ENCODE data around the gene HBA2.
"Not testable (repeated sequence)": the region's sequence is repeated elsewhere in the genome, so short reads cannot be mapped to it uniquely, and the experiment has no call there.

Gene HBA2

DNA sequence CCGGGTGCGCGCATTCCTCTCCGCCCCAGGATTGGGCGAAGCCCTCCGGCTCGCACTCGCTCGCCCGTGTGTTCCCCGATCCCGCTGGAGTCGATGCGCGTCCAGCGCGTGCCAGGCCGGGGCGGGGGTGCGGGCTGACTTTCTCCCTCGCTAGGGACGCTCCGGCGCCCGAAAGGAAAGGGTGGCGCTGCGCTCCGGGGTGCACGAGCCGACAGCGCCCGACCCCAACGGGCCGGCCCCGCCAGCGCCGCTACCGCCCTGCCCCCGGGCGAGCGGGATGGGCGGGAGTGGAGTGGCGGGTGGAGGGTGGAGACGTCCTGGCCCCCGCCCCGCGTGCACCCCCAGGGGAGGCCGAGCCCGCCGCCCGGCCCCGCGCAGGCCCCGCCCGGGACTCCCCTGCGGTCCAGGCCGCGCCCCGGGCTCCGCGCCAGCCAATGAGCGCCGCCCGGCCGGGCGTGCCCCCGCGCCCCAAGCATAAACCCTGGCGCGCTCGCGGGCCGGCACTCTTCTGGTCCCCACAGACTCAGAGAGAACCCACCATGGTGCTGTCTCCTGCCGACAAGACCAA is at the start of gene HBA2:
TSS of gene HBA2 (plus strand) at position 503 of the 568 bp plus-strand sequence. CDS start at position 540, 37 bp downstream.
- not testable (repeated sequence) for DNase-seq (ENCODE audit: low spot score)

DNA sequence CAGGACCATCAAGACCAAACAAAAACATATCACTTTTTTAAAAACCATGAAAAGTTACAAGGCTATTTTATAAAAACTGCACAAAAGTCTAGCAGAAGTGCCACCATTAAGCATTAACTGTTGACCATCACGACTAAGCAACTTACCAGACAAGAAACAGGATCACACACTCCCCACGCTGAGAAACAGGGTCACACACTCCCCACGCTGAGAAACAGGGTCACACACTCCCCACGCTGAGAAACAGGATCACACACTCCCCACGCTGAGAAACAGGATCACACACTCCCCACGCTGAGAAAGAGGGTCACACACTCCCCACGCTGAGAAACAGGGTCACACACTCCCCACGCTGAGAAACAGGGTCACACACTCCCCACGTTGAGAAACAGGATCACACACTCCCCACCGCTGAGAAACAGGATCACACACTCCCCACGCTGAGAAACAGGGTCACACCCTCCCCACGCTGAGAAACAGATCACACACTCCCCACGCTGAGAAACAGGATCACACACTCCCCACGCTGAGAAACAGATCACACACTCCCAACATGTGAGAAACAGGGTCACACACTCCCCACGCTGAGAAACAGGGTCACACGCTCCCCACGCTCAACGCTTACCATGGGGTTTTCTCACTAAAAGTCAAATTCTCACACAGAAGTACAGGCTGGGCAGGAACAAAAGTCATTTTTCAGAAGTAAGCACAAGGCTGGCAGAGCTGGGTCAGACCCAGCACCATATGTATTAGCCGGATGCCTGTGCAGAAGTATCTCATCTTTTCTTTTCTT is 48.9 kb upstream of the HBA2 start:
- DNase-seq (ENCODE audit: low spot score), result not testable (repeated sequence)

GRCh38 chr16:125011-125410 is 47.7 kb upstream of the HBA2 start:
- no peak for DNase-seq (ENCODE audit: low spot score)

- no peak for DNase-seq (ENCODE audit: low spot score)
Observed at GRCh38 chr16:129075-129474, 43.6 kb upstream of the HBA2 start.

GRCh38 chr16:130533-131173 is 42.0 kb upstream of the HBA2 start:
- DNase-seq (ENCODE audit: low spot score), result no peak

DNA sequence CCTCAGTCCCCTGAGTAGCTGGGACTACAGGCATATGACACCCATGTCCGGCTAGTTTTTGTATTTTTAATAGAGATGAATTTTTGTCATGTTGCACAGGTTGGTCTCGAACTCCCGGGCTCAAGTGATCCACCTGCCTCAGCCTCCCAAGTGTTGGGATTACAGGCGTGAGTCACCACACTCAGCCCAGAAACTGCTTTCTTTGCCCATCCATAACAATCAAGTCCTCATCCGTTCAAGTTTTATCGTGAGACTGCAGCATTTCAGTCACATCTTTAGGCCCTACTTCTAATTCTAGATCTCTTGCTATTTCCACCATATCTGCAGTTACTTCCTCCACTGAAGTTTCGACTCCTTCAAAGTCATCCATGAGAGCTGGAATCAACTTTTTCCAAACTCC is 40.6 kb upstream of the HBA2 start:
- DNase-seq (ENCODE audit: low spot score), result no peak

DNA sequence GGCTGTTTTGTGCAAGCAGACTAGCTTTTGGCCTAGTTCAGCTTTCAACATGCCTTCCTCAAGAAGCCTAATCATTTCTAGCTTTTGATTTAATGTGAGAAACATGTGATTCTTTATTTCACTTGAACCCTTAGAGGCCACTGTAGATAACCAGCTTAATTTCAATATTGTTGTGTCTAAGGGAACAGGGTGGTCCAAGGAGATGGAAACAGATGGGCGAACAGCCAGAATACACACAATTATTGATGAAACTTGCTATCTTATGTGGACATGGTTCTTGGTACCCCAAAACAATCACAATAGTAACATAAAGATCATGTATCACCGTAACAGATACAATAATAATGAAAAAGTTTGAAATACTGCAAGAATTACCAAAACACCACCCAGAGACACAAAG is 39.0 kb upstream of the HBA2 start:
- DNase-seq (ENCODE audit: low spot score), result no peak

- peak; percentile 68 for DNase-seq (ENCODE audit: low spot score)
Observed at GRCh38 chr16:138049-138417, 34.6 kb upstream of the HBA2 start.

GRCh38 chr16:140175-140857 is 32.4 kb upstream of the HBA2 start:
- no peak for DNase-seq (ENCODE audit: low spot score)

DNA sequence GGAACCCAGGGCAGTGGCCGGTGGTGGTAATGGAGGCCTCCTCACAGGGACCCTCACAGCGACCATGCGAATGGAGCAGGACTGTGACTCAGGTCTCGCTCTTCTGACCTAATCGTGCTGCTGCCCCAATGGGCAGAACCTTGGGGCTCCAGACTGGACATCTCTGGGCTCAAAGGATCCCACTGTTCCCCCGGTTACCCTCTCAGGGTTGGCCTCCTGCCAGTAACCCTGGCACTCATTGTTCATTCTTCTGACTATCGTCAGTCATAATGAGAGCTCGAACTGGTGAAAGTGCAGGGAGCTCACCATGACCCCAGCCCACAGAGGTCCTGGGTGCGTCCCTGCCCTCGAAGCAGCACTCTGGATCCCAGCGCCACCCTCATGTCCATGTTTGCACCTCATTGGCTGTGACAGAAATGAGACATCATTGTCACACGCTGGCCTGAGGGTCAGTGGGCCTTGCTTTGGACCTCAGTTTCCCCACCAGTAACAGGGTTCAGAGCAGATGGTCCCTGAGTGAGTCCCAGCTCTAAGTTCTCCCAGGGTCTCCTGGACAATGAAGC is 30.2 kb upstream of the HBA2 start:
- no peak for DNase-seq (ENCODE audit: low spot score)

DNA sequence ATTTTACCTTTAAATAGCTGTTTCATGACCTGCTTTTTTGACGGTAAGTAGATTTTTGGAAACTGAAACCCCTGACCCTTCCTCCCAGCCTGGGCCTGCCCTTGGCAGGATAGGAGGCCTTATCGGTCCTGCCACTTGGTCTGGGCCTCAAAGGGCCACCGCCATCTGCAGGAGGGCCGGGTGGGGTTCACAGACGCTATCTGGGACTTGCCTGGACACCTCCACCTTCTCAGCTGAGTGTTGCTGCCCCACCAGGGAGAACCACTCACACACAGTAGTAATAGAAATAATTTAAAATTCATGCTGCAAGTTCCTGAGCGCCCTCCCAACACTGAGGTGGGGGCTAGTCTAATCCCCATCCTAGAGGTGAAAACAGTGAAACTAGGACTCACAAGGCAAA is 29.6 kb upstream of the HBA2 start:
- no peak for DNase-seq (ENCODE audit: low spot score)

- no peak for DNase-seq (ENCODE audit: low spot score)
Observed at GRCh38 chr16:143456-143855, 29.2 kb upstream of the HBA2 start.

DNA sequence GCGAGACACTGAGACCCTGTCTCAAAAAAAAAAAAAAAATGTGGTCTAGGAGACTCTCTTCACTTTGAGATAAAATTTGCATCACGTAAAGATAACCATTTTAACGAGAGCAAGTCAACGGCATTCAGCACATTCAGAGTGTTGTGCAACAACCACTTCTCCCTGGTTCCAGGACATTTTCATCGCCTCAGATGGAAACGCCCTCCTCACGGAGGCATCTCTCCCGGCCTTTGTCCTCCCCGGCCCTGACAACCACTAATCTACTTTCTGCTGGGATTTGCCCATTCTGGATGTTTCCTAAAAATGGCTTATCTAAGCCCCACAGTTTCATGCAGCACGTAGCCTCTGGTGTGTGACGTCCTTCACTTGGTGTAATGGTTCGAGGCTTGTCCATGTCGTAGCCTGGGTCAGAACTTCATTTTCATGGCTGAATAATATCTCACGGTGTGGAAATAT is 27.9 kb upstream of the HBA2 start:
- DNase-seq (ENCODE audit: low spot score), result no peak

DNA sequence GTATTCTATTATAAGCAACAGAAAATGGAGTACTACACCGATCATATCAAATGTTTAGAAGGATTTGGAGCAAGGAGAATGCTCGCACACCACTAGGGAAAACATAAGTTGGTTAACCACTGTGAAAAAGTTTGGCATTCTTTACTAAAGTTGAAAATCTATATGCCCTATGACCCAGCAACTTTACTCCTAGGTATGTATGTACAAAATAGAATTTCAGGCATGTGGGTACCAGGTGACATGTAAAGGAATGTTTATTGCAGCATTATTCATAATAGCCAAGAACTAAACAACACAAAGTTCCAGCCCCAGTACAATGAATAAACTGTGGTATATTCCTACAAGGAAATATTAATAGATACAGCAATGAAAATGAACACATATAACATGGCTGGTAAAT is 26.0 kb upstream of the HBA2 start:
- no peak for DNase-seq (ENCODE audit: low spot score)

- no peak for DNase-seq (ENCODE audit: low spot score)
Observed at GRCh38 chr16:149024-149660, 23.5 kb upstream of the HBA2 start.

DNA sequence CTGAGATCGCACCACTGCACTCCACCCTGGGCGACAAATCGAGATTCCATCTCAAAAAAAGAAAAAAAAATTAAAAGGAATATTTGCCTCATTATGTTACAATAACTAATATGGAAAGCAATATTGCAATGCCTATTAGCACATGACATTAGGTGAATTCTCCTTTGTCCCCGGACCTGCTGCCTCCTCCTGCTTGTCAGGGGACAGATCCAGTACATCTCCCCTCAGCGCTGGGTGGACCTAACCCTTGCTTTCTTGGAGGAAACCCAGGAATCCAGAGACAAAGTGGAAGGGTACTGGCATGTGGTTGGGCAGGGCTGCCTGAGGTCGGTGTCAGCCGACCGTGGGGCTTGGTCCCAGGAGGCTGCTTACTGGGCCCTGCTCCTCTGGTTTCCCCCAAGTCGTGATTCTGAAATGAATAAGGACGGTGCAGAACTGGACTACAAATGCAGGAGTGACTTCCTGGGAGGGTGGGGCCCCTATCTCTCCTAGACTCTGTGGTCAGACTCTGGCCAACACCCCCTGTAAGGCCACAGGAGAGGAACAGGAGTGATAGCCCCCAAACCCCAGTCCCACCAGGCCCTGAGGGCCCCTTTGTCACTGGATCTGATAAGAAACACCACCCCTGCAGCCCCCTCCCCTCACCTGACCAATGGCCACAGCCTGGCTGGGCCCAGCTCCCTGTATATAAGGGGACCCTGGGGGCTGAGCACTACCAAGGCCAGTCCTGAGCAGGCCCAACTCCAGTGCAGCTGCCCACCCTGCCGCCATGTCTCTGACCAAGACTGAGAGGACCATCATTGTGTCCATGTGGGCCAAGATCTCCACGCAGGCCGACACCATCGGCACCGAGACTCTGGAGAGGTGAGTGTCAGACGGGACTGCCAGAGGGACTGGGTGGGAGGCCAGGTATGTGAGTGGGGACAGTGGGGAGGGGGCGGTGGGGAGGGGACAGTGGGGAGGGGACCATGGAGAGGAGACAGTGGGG is 20.2 kb upstream of the HBA2 start, which contains the start of gene HBZ:
TSS of gene HBZ (plus strand) at position 504 of the 988 bp plus-strand sequence. CDS start at position 770, 266 bp downstream.
- DNase-seq (ENCODE audit: low spot score), result no peak

- DNase-seq (ENCODE audit: low spot score), result not testable (repeated sequence)
Observed at GRCh38 chr16:153129-153521, 19.6 kb upstream of the HBA2 start.

GRCh38 chr16:153550-154216 is 19.0 kb upstream of the HBA2 start:
- not testable (repeated sequence) for DNase-seq (ENCODE audit: low spot score)

DNA sequence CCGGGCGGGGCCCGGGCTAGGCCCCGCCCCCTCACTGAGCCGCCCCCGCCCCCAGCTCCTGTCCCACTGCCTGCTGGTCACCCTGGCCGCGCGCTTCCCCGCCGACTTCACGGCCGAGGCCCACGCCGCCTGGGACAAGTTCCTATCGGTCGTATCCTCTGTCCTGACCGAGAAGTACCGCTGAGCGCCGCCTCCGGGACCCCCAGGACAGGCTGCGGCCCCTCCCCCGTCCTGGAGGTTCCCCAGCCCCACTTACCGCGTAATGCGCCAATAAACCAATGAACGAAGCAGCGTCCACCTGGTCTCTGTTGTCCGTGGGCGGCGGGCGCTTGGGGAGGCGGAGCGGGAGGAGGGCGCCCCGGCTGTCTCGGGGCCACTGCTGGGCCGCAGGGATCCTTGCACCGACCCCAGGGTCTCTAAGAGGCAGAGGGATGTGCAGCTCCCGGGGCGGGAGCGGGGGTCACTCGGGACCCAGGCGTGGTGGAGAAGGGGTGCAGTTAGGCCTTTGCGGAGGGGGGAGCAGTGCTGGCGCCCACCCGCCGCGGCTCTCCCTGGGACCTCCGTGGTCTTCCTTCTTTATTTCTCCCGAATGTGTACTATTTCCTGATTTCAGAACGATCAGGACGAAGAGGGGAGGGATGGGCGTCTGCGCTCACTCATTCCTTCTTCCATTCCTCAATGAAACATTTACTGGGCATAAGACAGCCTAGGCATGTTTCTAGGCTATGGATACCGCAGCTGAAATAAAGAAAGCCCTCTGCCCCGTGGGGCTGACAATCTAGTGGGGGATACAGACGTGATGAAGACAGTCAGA is 18.3 kb upstream of the HBA2 start:
- DNase-seq (ENCODE audit: low spot score), result peak; percentile 73
